Urinary bladder (tissue), 2 donors: ENCODE measurements around the gene RHOB. TPM values are rescaled to one million over a fixed set of nuclear protein-coding genes. Genes with fewer than 3 reads are reported as not detected.

Source experiments
- polyA plus RNA-seq: library from polyadenylated mRNA; stranded (reverse); fragments of 200-250 nt; gene quantifications from one replicate; pipeline ENCODE4 v1.2.3, GENCODE V29; 2013
- small RNA-seq: library from RNA; depleted of rRNA; stranded (forward); fragments of <200 nt; gene quantifications from one replicate; pipeline ENCODE3, GENCODE V24; 2014
- total RNA-seq: library from RNA; depleted of rRNA; stranded (reverse); fragments of >200 nt; gene quantifications from one replicate; pipeline ENCODE4 v1.2.3, GENCODE V29; 2014
- donor health status: healthy.

RHOB gene
- total and polyA plus RNA-seq, 2 donors = 305 to 1,467 TPM

Small RNA genes within 50 kb of the gene (small RNA-seq; reads per million reads assigned to genes)
- gene RF00019 = not detected
- not detected for gene RNA5SP86

Other genes starting within 250 kb of the RHOB start
- 87.1 TPM for gene SDC1, start 221.9 kb upstream of the RHOB start, total RNA-seq
- gene SDC1, start 221.9 kb upstream of the RHOB start, polyA plus RNA-seq = 65.3 TPM
- 128 TPM for gene PUM2, start 96.2 kb upstream of the RHOB start, total RNA-seq
- 48.6 TPM for gene PUM2, start 96.2 kb upstream of the RHOB start, polyA plus RNA-seq
- 19.0 TPM for gene HS1BP3, start 204.0 kb downstream of the RHOB start, total RNA-seq
- gene HS1BP3, start 204.0 kb downstream of the RHOB start, polyA plus RNA-seq = 43.8 TPM
- gene GDF7, start 220.1 kb downstream of the RHOB start, total RNA-seq = 2.2 TPM
- 0.79 TPM for gene GDF7, start 220.1 kb downstream of the RHOB start, polyA plus RNA-seq